HCT116 (cell line): ENCODE results near the gene MFN2. TPM values are rescaled to one million over a fixed set of nuclear protein-coding genes. Genes with fewer than 3 reads are reported as not detected.

Experiments used
- ATAC-seq: fragments of 200-7000 bp; cut with Tn5 transposase; 2 replicates; pipeline ENCODE4 v1.9.1; 2020; ENCODE audit warnings: mild to moderate bottlenecking, moderate library complexity
- BruUV-seq: library from RNA; stranded (reverse); fragments of 400-500 nt; replicated peaks from 2 replicates; lab custom pipeline; 2021; lab: Mats Ljungman, UMichigan
- CTCF ChIA-PET: fragments of 300-600 bp; sonication (Branson Sonifier 250); formaldehyde crosslinking; loops from one replicate; lab custom pipeline; 2021; ENCODE audit warnings: antibody characterized with exemption; lab: Charles Lee
- POLR2A ChIA-PET: fragments of 300-600, 350-600 bp; sonication (Branson Sonifier 250); formaldehyde crosslinking; loops from one replicate; lab custom pipeline; 2021; ENCODE audit warnings: antibody characterized with exemption; lab: Charles Lee
- RAD21 ChIA-PET, 2 experiments: fragments of 300-600 bp; sonication (Branson Sonifier 250); formaldehyde crosslinking; loops; one replicate each; lab custom pipeline; 2023; ENCODE audit warnings: low total read pairs in 2 of 2; ENCODE audit not compliant: uncharacterized antibody in 2 of 2, unreplicated experiment in 2 of 2, low non-redundant PET in 1 of 2; lab: Charles Lee
- DNase-seq: peaks from one replicate; pipeline ENCODE4 v3.0.0-alpha.2; 2010; ENCODE audit warnings: low read depth, low spot score
- H2AFZ ChIP-seq: fragments of 200-600 bp; shearing (Covaris generic), sonication (generic); 2 replicates; pipeline ENCODE4 v1.6.1; 2017; ENCODE audit warnings: low read depth, mixed run types, mixed read lengths, antibody characterized with exemption, low read length; ENCODE audit not compliant: poor library complexity, severe bottlenecking
- H3K27ac ChIP-seq: 2 replicates; pipeline ENCODE4 v1.5.1; 2012; ENCODE audit warnings: low read depth, low read length
- H3K27me3 ChIP-seq: fragments of 200-600 bp; sonication (generic); 2 replicates; pipeline ENCODE4 v1.6.1; 2016; ENCODE audit warnings: mixed run types, low read length, mixed read lengths; ENCODE audit not compliant: insufficient read depth
- H3K36me3 ChIP-seq, 2 experiments: fragments of 200-500 bp in 1 of 2; fragments of 200-600 bp in 1 of 2; sonication (Bioruptor generic) in 1 of 2; sonication (generic) in 1 of 2; 2 replicates each; pipeline versions ENCODE4 v1.5.1 to v1.6.1; 2014 to 2016; ENCODE audit warnings: low read length in 2 of 2, inconsistent platforms in 1 of 2, mixed read lengths in 1 of 2, mixed run types in 1 of 2; ENCODE audit not compliant: insufficient read depth in 2 of 2, control insufficient read depth in 1 of 2
- H3K4me1 ChIP-seq, 2 experiments: fragments of 200-600 bp in 1 of 2; sonication (generic) in 1 of 2; 2 replicates each; pipeline versions ENCODE4 v1.5.1 to v1.6.1; 2012 to 2017; ENCODE audit warnings: low read length in 2 of 2, inconsistent platforms in 1 of 2, mild to moderate bottlenecking in 1 of 2, mixed read lengths in 1 of 2, mixed run types in 1 of 2, moderate library complexity in 1 of 2; ENCODE audit not compliant: insufficient read depth in 2 of 2, control insufficient read depth in 1 of 2
- H3K4me2 ChIP-seq: fragments of 200-600 bp; sonication (generic); 2 replicates; pipeline ENCODE4 v1.6.1; 2017; ENCODE audit warnings: mixed run types, low read length, mixed read lengths
- H3K4me3 ChIP-seq, 2 experiments: fragments of 200-600 bp in 1 of 2; sonication (generic) in 1 of 2; replicated peaks in 1 of 2; 2 replicates each; pipeline ENCODE4 v1.5.1; 2011 to 2016; ENCODE audit warnings: low read length in 2 of 2, control low read depth in 1 of 2, low read depth in 1 of 2, mild to moderate bottlenecking in 1 of 2, mixed read lengths in 1 of 2, mixed run types in 1 of 2
- H3K79me2 ChIP-seq: fragments of 200-600 bp; sonication (generic); 2 replicates; pipeline ENCODE4 v1.6.1; 2017; ENCODE audit warnings: mild to moderate bottlenecking, mixed run types, low read length, moderate library complexity, mixed read lengths; ENCODE audit not compliant: insufficient read depth
- H3K9ac ChIP-seq: fragments of 200-600 bp; sonication (generic); 2 replicates; pipeline ENCODE4 v1.6.1; 2016; ENCODE audit warnings: low read length, mixed read lengths
- H3K9me2 ChIP-seq: fragments of 200-600 bp; sonication (generic), shearing (Covaris generic); 2 replicates; pipeline ENCODE4 v1.6.1; 2017; ENCODE audit warnings: mixed run types, mild to moderate bottlenecking, moderate library complexity; ENCODE audit not compliant: insufficient read depth
- H3K9me3 ChIP-seq, 2 experiments: fragments of 200-500 bp in 1 of 2; fragments of 200-600 bp in 1 of 2; sonication (Bioruptor generic) in 1 of 2; sonication (generic) in 1 of 2; 2 replicates each; pipeline ENCODE4 v1.6.1; 2014 to 2017; ENCODE audit warnings: low read length in 2 of 2, mixed read lengths in 2 of 2, inconsistent platforms in 1 of 2, low read depth in 1 of 2, mild to moderate bottlenecking in 1 of 2, mixed run types in 1 of 2, moderate library complexity in 1 of 2; ENCODE audit not compliant: control insufficient read depth in 1 of 2, insufficient read depth in 1 of 2
- H4K20me1 ChIP-seq: fragments of 200-600 bp; sonication (generic), shearing (Covaris generic); 2 replicates; pipeline ENCODE4 v1.6.1; 2017; ENCODE audit warnings: mixed run types, mild to moderate bottlenecking, moderate library complexity; ENCODE audit not compliant: insufficient read depth
- CBX3 ChIP-seq: IDR thresholded peaks from 2 replicates; pipeline ENCODE4 v1.6.1; 2012; ENCODE audit warnings: low read depth
- CEBPB ChIP-seq: IDR thresholded peaks from 2 replicates; pipeline ENCODE4 v1.6.1; 2012; ENCODE audit warnings: low read depth
- ELF1 ChIP-seq: IDR thresholded peaks from 2 replicates; pipeline ENCODE4 v1.6.1; 2012; ENCODE audit warnings: low read depth, borderline replicate concordance
- EZH2phosphoT487 ChIP-seq: fragments of 200-600 bp; IDR thresholded peaks from 2 replicates; pipeline ENCODE4 v1.6.1; 2018; ENCODE audit warnings: antibody characterized with exemption, borderline replicate concordance
- FOSL1 ChIP-seq: IDR thresholded peaks from 2 replicates; pipeline ENCODE4 v1.6.1; 2012; ENCODE audit warnings: low read depth
- POLR2A ChIP-seq: IDR thresholded peaks from 2 replicates; pipeline ENCODE4 v1.7.0; 2011; ENCODE audit warnings: borderline replicate concordance; ENCODE audit not compliant: insufficient read depth, insufficient read length; ENCODE audit errors: extremely low read depth
- SIN3A ChIP-seq: IDR thresholded peaks from 2 replicates; pipeline ENCODE4 v1.6.1; 2012; ENCODE audit warnings: low read depth
- SP1 ChIP-seq: IDR thresholded peaks from 2 replicates; pipeline ENCODE4 v1.6.1; 2012; ENCODE audit warnings: low read depth
- TCF7L2 ChIP-seq: IDR thresholded peaks from 2 replicates; pipeline ENCODE4 v1.7.0; 2011; ENCODE audit warnings: borderline replicate concordance, inconsistent platforms; ENCODE audit not compliant: insufficient read depth, insufficient read length; ENCODE audit errors: extremely low read depth
- YY1 ChIP-seq: IDR thresholded peaks from 2 replicates; pipeline ENCODE4 v1.6.1; 2011; ENCODE audit warnings: low read length, low read depth, moderate library complexity, mild to moderate bottlenecking; ENCODE audit not compliant: insufficient replicate concordance; ENCODE audit errors: extremely low read depth
- ZNF274 ChIP-seq: fragments of 200-500 bp; sonication (Bioruptor generic); IDR thresholded peaks from 2 replicates; pipeline ENCODE4 v1.6.1; 2014; ENCODE audit warnings: mild to moderate bottlenecking, low read depth, low read length, inconsistent platforms
- intact Hi-C: fragments of 100-400 bp; cut with micrococcal nuclease; formaldehyde crosslinking; loops from 2 replicates; pipeline ENCODE4 v1.10.0; 2022
- total RNA-seq: library from RNA; stranded (reverse); gene quantifications from one replicate; pipeline ENCODE4 v1.2.1, GENCODE V29; 2021; ENCODE audit not compliant: unreplicated experiment
- TF ChIP-seq, protein P1 (sequence below): IDR thresholded peaks from 2 replicates; pipeline ENCODE4 v1.6.1; 2012; ENCODE audit warnings: low read depth
- TF ChIP-seq, protein P2 (sequence below): IDR thresholded peaks from 2 replicates; pipeline ENCODE4 v1.6.1; 2011; ENCODE audit warnings: mild to moderate bottlenecking, low read length, moderate library complexity; ENCODE audit not compliant: insufficient replicate concordance; ENCODE audit errors: extremely low read depth

The MFN2 gene
- total RNA-seq, 1 experiment from 2014 or later: 83.0 TPM

DNA sequence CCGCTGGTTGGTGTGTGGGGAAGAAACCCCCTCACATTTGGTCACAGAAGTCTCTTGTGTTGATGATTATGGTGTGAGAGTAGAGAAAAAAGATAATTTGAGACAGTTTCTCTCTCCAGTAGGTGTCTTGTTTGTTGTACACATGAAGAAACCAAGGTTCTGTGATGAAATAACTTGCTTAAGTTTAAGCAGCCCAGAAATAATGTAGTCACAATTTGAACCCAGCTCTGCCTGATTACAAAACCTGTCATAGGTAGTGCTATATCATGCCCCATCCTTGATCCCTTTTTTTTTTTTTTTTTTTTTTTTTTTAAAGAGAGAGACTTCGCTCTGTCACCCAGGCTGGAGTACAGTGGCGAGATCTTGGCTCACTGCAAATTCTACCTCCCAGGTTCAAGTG, 4.9 kb downstream of the MFN2 start (continued):
- TF ChIP-seq, protein P1, sequence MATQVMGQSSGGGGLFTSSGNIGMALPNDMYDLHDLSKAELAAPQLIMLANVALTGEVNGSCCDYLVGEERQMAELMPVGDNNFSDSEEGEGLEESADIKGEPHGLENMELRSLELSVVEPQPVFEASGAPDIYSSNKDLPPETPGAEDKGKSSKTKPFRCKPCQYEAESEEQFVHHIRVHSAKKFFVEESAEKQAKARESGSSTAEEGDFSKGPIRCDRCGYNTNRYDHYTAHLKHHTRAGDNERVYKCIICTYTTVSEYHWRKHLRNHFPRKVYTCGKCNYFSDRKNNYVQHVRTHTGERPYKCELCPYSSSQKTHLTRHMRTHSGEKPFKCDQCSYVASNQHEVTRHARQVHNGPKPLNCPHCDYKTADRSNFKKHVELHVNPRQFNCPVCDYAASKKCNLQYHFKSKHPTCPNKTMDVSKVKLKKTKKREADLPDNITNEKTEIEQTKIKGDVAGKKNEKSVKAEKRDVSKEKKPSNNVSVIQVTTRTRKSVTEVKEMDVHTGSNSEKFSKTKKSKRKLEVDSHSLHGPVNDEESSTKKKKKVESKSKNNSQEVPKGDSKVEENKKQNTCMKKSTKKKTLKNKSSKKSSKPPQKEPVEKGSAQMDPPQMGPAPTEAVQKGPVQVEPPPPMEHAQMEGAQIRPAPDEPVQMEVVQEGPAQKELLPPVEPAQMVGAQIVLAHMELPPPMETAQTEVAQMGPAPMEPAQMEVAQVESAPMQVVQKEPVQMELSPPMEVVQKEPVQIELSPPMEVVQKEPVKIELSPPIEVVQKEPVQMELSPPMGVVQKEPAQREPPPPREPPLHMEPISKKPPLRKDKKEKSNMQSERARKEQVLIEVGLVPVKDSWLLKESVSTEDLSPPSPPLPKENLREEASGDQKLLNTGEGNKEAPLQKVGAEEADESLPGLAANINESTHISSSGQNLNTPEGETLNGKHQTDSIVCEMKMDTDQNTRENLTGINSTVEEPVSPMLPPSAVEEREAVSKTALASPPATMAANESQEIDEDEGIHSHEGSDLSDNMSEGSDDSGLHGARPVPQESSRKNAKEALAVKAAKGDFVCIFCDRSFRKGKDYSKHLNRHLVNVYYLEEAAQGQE: no peak
- TF ChIP-seq, protein P2, sequence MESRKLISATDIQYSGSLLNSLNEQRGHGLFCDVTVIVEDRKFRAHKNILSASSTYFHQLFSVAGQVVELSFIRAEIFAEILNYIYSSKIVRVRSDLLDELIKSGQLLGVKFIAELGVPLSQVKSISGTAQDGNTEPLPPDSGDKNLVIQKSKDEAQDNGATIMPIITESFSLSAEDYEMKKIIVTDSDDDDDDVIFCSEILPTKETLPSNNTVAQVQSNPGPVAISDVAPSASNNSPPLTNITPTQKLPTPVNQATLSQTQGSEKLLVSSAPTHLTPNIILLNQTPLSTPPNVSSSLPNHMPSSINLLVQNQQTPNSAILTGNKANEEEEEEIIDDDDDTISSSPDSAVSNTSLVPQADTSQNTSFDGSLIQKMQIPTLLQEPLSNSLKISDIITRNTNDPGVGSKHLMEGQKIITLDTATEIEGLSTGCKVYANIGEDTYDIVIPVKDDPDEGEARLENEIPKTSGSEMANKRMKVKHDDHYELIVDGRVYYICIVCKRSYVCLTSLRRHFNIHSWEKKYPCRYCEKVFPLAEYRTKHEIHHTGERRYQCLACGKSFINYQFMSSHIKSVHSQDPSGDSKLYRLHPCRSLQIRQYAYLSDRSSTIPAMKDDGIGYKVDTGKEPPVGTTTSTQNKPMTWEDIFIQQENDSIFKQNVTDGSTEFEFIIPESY: no peak
- TF ChIP-seq SIN3A (no peak), TCF7L2 (no peak)
- TF ChIP-seq, all 23 proteins: peak for 0

DNA sequence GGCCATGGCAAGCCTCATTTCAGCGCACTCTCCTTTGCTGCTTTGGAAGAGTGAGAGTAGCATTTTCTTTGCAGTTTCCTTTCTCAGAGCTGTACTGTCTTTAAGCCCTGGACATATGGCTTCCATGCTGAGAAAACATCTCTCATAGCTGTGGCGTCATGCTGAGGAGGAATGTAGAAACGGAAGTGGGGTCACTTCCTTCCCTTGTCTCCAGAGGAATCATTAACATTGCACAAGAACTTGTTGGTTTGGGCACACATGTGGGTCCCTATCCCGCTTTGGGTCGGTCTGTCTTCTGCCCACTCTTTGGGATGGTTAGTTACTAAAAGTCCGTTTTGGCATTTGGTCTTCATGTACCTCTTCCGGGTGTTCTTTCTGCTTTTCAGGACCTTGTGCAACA, 5.6 kb downstream of the MFN2 start:
- no peak overlapping the region for H3K27ac ChIP-seq
- peaks cover 97% of the 10 kb centered on the region for H3K79me2 ChIP-seq
- no peak overlapping the region for H3K9ac ChIP-seq
- ChIA-PET POLR2A (interaction anchor here (0.6 kb wide), 1 partner anchor 33 kb away, joined by 5 read pairs; the partner anchor contains the start of gene MIIP), RAD21 (no interaction called here), CTCF (no interaction called here)
- H3K9me2 ChIP-seq: no peaks in the 10 kb centered on the region
- no peaks in the 10 kb centered on the region for H3K9me3 ChIP-seq
- no peak for DNase-seq
- H3K36me3 ChIP-seq: peaks cover 40 to 55% of the 10 kb centered on the region in 2 experiments
- no peaks in the 10 kb centered on the region for H4K20me1 ChIP-seq
- H3K4me1 ChIP-seq: peaks cover 12 to 14% of the 10 kb centered on the region in 2 experiments
- no peak overlapping the region for H3K4me2 ChIP-seq
- H3K4me3 ChIP-seq: no peak overlapping the region
- TF ChIP-seq, protein P1: no peak
- TF ChIP-seq SP1: no peak
- TF ChIP-seq, protein P2: no peak
- no peak for TF ChIP-seq ZNF274
- no peak for TF ChIP-seq FOSL1
- no peak for TF ChIP-seq CBX3
- no peak for TF ChIP-seq YY1
- TF ChIP-seq EZH2phosphoT487: no peak
- TF ChIP-seq ELF1: no peak
- no peak for TF ChIP-seq POLR2A
- TF ChIP-seq CEBPB: no peak
- ATAC-seq: no peak
- no peak overlapping the region for H2AFZ ChIP-seq
- intact Hi-C loops: no loop called here
- no peaks in the 10 kb centered on the region for H3K27me3 ChIP-seq
- no TSS peak for BruUV-seq
